AG04449 (cell line): Measurements from ENCODE around the gene ADAMTSL3.
"Not testable (repeated sequence)": the region's sequence is repeated elsewhere in the genome, so short reads cannot be mapped to it uniquely, and the experiment has no call there.

Experiments used
- CTCF ChIA-PET: fragments of 350-600 bp; formaldehyde crosslinking; extraction: SDS; loops from one replicate; lab custom pipeline; 2021; ENCODE audit warnings: antibody characterized with exemption; lab: Yijun Ruan, JAX
- POLR2A ChIA-PET: fragments of 400-600, 350-600 bp; formaldehyde crosslinking; extraction: SDS; loops from one replicate; lab custom pipeline; 2020; ENCODE audit warnings: antibody characterized with exemption, inconsistent platforms; lab: Yijun Ruan, JAX
- DNase-seq: peaks from one replicate; pipeline ENCODE4 v3.0.0-alpha.2; 2010; ENCODE audit warnings: low read depth, low spot score
- H3K4me3 ChIP-seq: 2 replicates; pipeline ENCODE4 v1.5.1; 2011; ENCODE audit warnings: low read depth, mild to moderate bottlenecking, control low read depth, low read length
- TF ChIP-seq, protein P1 (sequence below): IDR thresholded peaks from one replicate; pipeline ENCODE4 v1.5.1; 2011; ENCODE audit warnings: mild to moderate bottlenecking, moderate library complexity, low read length, control low read depth, inconsistent platforms; ENCODE audit not compliant: insufficient read depth; ENCODE audit errors: missing control alignments

ADAMTSL3 gene

DNA sequence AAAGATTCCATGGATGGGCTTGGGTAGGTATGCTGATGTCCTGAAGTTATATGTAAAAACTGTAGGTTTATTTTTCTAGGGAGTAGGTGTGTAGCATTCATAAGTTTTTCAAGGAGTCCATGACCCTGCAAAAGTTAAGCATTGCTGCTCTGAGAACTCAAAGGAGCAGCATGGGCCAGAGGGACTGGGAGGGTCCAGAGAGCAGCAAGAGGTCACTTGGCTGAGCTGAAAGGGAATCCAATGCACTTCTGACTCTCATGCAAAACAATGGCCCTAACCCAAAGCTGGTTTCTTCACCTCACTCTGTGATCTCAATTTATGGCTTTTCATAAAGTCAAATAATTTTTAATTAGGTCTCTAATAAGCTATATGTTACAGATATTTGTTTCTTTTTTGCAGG, 383.4 kb downstream of the ADAMTSL3 start:
- CTCF ChIA-PET: no interaction called here
- H3K4me3 ChIP-seq: no peak overlapping the region
- TF ChIP-seq, protein P1, sequence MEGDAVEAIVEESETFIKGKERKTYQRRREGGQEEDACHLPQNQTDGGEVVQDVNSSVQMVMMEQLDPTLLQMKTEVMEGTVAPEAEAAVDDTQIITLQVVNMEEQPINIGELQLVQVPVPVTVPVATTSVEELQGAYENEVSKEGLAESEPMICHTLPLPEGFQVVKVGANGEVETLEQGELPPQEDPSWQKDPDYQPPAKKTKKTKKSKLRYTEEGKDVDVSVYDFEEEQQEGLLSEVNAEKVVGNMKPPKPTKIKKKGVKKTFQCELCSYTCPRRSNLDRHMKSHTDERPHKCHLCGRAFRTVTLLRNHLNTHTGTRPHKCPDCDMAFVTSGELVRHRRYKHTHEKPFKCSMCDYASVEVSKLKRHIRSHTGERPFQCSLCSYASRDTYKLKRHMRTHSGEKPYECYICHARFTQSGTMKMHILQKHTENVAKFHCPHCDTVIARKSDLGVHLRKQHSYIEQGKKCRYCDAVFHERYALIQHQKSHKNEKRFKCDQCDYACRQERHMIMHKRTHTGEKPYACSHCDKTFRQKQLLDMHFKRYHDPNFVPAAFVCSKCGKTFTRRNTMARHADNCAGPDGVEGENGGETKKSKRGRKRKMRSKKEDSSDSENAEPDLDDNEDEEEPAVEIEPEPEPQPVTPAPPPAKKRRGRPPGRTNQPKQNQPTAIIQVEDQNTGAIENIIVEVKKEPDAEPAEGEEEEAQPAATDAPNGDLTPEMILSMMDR: no peak
- POLR2A ChIA-PET: no interaction called here
- no peak for DNase-seq

DNA sequence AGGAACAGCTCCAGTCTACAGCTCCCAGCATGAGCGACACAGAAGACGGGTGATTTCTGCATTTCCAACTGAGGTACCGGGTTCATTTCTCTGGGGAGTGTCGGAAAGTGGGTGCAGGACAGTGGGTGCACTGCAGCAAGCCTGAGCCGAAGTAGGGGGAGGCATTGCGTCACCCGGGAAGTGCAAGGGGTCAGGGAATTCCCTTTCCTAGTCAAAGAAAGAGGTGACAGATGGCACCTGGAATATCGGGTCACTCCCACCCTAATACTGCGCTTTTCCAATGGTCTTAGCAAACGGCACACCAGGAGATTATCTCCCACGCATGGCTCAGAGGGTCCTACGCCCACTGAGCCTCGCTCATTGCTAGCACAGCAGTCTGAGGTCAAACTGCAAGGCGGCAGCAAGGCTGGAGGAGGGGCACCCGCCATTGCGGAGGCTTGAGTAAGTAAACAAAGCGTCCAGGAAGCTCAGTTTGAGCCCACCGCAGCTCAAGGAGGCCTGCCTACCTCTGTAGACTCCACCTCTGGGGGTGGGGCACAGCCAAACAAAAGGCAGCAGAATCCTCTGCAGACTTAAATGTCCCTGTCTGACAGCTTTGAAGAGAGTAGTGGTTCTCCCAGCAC, 388.6 kb downstream of the ADAMTSL3 start:
- H3K4me3 ChIP-seq, DNase-seq, CTCF ChIA-PET, POLR2A ChIA-PET: not testable (repeated sequence)

DNA sequence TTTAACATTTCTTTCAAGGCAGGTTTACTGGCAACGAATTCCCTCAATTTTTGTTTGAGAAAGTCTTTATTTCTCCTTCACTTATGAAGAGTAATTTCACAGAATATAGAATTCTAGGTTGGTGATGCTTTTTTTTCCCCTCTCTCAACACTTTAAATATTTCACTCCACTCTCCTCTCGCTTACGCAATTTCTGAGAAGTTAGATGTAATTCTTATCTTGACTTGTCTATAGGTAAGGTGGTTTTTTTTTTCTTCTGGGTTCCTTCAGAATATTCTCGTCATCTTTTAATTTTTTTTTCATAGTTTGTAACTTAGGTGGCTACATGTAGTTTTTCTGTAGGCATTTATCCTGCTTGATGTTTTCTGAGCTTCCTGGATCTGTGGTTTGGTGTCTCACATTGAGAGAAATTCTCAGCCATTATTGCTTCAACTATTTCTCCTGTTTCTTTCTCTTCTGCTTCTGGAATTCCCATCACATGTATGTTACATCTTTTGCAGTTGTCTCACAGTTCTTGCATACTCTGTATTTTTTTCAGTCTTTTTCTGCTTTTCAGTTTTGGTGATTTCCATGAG, 392.2 kb downstream of the ADAMTSL3 start:
- TF ChIP-seq, protein P1: no peak
- H3K4me3 ChIP-seq: no peak overlapping the region
- CTCF ChIA-PET: no interaction called here
- POLR2A ChIA-PET: no interaction called here
- no peak for DNase-seq

DNA sequence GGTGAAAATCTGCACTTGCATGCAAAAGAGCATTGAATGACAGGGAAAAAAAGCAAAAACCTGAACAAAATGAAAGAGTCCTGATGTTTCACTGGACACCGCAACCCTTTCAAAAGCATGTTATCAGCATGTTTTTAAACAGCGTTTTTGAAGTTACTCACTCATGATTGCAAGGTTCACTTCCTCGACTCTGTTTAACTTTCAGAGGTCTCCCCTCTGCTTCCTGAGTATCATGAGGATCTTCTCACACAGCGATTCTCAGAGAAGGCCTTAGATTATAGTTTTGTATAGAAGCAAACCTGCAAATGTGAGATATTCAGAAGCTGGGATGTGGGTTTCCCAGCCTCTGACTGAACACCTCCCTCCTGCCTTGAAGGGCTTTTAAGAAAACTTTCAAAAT, 395.6 kb downstream of the ADAMTSL3 start:
- H3K4me3 ChIP-seq, POLR2A ChIA-PET, DNase-seq, CTCF ChIA-PET: not testable (repeated sequence)

DNA sequence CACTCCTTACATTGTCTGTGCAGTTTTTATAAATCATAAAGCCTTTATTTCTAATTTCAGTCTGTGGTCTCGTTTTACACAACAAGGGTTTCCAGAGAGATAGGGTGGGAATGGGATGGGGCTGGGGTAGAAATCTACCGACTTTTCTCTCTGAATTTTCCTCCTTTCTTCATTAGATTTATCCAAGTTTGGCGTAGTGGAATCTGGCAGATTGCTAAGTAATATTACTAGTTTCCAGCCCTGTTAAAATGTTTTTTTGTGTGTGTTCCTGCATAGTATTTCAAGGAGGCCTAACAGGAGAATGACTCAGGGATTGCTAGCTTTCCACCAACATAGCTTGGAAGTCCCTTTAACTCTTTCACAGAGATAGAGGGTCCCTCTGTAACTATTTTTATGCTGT, 396.2 kb downstream of the ADAMTSL3 start:
- no peak for DNase-seq
- no peak overlapping the region for H3K4me3 ChIP-seq
- TF ChIP-seq, protein P1: no peak
- ChIA-PET POLR2A (no interaction called here), CTCF (no interaction called here)

DNA sequence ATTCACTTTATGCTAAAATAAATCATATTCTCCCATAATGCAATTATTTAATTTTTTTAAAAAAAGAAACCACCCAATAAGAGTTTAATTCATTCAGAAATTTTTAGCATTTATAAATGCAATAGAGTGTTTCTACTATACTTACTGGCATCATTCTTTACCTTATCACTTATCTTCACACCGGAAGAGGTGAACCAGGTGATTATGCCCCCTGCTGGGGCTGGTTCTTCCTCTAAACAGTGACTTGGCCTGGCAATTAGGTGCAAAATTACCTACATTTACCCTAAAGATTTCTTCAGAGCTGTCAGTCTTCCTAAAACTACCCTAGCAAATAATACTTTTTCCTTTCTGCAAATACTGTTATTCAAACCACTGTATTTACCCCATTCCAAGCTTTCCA, 397.2 kb downstream of the ADAMTSL3 start:
- H3K4me3 ChIP-seq, POLR2A ChIA-PET, DNase-seq, CTCF ChIA-PET: not testable (repeated sequence)

DNA sequence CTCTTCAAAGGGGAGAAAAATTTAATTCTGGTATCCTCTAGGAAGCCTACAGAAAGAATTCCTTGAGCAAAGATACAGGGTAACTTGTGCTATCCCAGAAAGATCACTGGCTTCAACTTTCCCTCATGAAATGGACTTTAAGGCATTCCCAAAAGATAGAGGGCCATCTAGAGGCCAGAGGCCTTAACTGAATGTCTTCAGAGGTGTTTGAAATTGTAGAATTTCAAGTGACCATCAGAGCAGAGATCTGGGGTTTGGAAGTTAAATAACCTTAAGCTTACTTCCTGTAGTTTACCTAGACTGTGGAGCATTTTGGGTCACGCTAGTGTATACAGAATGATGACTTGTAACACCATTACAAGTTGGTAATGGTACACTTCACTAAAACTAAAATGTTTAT, 400.6 kb downstream of the ADAMTSL3 start:
- CTCF ChIA-PET, H3K4me3 ChIP-seq, POLR2A ChIA-PET: not testable (repeated sequence)

DNA sequence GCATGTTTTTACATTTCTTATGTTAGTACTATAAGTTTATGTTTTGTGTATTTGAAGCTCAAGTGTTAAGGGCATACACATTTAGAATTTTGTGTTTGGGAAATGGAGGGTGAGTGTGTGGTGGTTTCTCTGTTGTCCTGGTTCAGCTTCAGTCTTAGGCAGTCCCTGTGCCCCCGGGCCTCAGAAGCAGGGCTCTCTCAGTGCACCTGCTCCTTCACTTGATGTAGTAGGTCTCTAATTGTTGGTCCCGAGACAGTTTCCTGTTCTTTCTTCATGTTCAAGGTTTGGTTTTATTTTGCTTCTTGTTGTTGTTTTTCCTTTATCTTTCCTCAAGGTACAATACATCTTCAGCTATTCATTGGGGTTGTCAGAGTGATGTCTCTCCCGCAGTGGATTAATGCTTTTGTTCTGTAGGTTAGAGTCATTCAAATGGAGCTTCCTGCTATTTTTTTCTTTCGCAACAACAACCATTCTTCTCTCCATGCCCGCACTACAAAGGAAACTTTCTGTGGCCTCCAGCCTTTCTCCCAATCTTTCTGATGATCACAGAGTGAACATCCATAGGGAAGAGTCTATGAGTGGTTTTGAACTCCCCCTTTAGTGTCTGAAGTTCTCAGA, 403.9 kb downstream of the ADAMTSL3 start:
- H3K4me3 ChIP-seq: no peak overlapping the region
- TF ChIP-seq, protein P1: no peak
- ChIA-PET CTCF (no interaction called here), POLR2A (no interaction called here)
- DNase-seq: no peak

More for the DNA sequence above, 400.6 kb downstream of the ADAMTSL3 start:
- DNase-seq: not testable (repeated sequence)

DNA sequence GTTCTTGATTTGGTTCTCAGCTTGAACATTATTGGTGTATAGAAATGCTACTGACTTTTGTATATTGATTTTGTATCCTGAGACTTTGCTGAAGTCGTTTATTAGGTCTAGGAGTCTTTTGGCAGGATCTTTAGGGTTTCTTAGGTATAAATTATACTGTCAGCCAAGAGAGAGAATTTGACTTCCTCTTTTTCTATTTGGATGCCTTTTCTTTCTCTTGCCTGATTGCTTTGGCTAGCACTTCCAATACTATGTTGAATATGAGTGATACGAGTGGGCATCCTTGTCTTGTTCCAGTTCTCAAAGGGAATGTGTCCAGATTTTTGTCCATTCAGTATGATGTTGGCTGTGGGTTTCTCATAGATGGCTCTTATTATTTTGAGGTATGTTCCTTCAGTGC, 409.8 kb downstream of the ADAMTSL3 start:
- CTCF ChIA-PET, DNase-seq, POLR2A ChIA-PET, H3K4me3 ChIP-seq: not testable (repeated sequence)

DNA sequence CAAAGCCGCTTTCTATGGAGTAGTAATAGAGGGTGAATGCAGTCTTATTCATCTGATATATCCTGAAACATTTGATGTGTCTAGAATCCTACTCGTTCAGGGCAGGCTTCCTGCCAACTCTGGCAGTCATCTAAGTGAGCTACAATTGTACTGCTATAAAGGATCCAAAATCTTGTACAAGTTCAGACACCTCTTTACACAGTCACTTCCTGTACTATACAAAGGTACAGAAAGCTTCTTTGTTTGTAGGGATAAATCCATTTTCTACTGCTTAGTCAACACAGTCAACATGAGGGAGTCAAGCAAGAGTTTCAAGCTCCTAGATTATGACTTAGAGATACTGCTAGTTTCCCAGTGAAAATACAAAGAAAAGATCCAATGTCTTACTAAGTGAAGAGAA, 414.8 kb downstream of the ADAMTSL3 start:
- DNase-seq, POLR2A ChIA-PET, H3K4me3 ChIP-seq, CTCF ChIA-PET: not testable (repeated sequence)

DNA sequence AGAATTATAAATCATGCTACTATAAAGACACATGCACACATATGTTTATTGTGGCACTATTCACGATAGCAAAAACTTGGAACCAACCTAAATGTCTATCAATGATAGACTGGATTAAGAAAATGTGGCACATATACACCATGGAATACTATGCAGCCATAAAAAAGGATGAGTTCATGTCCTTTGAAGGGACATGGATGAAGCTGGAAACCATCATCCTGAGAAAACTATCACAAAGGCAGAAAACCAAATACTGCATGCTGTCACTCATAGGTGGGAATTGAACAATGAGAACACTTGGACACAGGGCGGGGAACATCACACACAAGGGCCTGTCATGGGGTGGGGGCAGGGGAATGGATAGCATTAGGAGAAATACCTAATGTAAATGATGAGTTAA, 424.1 kb downstream of the ADAMTSL3 start:
- H3K4me3 ChIP-seq, DNase-seq, CTCF ChIA-PET, POLR2A ChIA-PET: not testable (repeated sequence)

DNA sequence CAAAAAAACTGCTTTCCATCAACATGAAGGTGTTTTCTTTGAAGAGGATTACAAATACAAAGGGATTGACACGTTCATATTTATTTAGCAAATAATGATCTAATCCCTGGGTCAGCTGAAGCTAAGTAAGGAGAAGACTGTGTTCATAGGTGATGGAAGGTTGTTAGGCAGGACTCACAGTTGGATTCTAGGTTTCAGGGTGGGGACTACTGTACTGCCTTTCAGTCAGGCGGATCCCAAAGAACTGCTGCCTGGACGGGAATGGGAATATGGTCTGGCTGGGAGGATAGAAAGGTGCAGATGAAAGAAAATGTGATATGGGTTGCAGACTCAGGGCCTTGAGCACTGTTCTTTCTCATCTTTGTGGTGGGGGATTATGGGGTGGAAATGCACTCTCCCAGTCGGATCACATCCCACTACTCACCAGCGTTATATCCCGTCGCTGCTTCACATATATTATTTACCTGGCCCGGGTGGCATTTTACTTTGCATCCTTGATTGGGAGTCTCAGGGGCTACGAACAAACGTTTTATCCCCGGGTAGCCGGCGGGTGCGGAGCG, 425.5 kb downstream of the ADAMTSL3 start:
- CTCF ChIA-PET, H3K4me3 ChIP-seq, DNase-seq: not testable (repeated sequence)
- POLR2A ChIA-PET: interaction anchor here (0.6 kb wide), 1 partner anchor 1033 kb away, joined by 4 read pairs; no protein-coding TSS in a partner anchor
